K562 (cell line): ENCODE data around the gene PDE1A. TPM values are rescaled to one million over a fixed set of nuclear protein-coding genes. Genes with fewer than 3 reads are reported as not detected.

Experiments used
- ATAC-seq: fragments of 200-7000 bp; cut with Tn5 transposase; 3 replicates; pipeline ENCODE4 v1.9.1; 2020; ENCODE audit warnings: moderate library complexity
- BruUV-seq: library from RNA; stranded (reverse); fragments of 400-500 nt; replicated peaks from 2 replicates; lab custom pipeline; 2021; lab: Mats Ljungman, UMichigan
- CTCF ChIA-PET: fragments of 300-600 bp; formaldehyde crosslinking; extraction: SDS; loops from one replicate; lab custom pipeline; 2021; ENCODE audit warnings: low intra/inter-chr PET ratio; lab: Yijun Ruan, JAX
- POLR2A ChIA-PET: fragments of 300-600, 350-650 bp; sonication (Branson Sonifier 250); formaldehyde crosslinking; extraction: SDS; loops from one replicate; lab custom pipeline; 2021; ENCODE audit warnings: antibody characterized with exemption, inconsistent platforms; lab: Yijun Ruan, JAX
- DNase-seq, 4 experiments: peaks; one replicate each; pipeline versions ENCODE4 v3.0.0 to v3.0.0-alpha.2; 2011 to 2018; ENCODE audit warnings: low spot score in 3 of 4, mixed read lengths in 3 of 4; ENCODE audit errors: extremely low read depth in 1 of 4
- FAIRE-seq: peaks from 2 replicates; lab custom pipeline; 2011; peaks lifted over from hg19 to GRCh38; lab: Jason Lieb, UNC
- H2AFZ ChIP-seq: 2 replicates; pipeline ENCODE4 v1.6.0; 2011; ENCODE audit warnings: low read depth, low read length, control low read depth, inconsistent platforms
- H3K27ac ChIP-seq: fragments of 200-600 bp; 3 replicates; pipeline ENCODE4 v1.8.0; 2011; ENCODE audit warnings: low read depth, mild to moderate bottlenecking, control low read depth, inconsistent platforms, low read length, moderate library complexity, mixed read lengths; ENCODE audit errors: extremely low read depth
- H3K27me3 ChIP-seq, 2 experiments: fragments of 300-600 bp in 1 of 2; 2 replicates in 1 of 2; 3 replicates in 1 of 2; pipeline versions ENCODE4 v1.6.0 to v1.8.0; 2011; ENCODE audit warnings: inconsistent platforms in 2 of 2, low read length in 2 of 2, mild to moderate bottlenecking in 1 of 2, mixed read lengths in 1 of 2, moderate library complexity in 1 of 2; ENCODE audit not compliant: control insufficient read depth in 2 of 2, insufficient read depth in 2 of 2
- H3K36me3 ChIP-seq: fragments of 300-600 bp; 3 replicates; pipeline ENCODE4 v1.8.0; 2011; ENCODE audit warnings: mild to moderate bottlenecking, low read length, inconsistent platforms; ENCODE audit not compliant: control insufficient read depth, insufficient read depth
- H3K4me1 ChIP-seq, 2 experiments: fragments of 200-600 bp in 1 of 2; replicated peaks in 1 of 2; 2 replicates in 1 of 2; 3 replicates in 1 of 2; pipeline versions ENCODE4 v1.5.1 to v1.8.0; 2011; ENCODE audit warnings: inconsistent platforms in 2 of 2, low read length in 2 of 2, mild to moderate bottlenecking in 1 of 2, mixed read lengths in 1 of 2, moderate library complexity in 1 of 2; ENCODE audit not compliant: control insufficient read depth in 2 of 2, insufficient read depth in 2 of 2
- H3K4me2 ChIP-seq: 2 replicates; pipeline ENCODE4 v1.6.1; 2011; ENCODE audit warnings: low read length, control low read depth, inconsistent platforms, mixed read lengths; ENCODE audit not compliant: insufficient read depth
- H3K4me3 ChIP-seq: fragments of 200-600 bp; sonication (generic), shearing (Covaris generic); 2 replicates; pipeline ENCODE4 v1.5.1; 2016; ENCODE audit warnings: control low read depth, inconsistent platforms
- H3K79me2 ChIP-seq: fragments of 200-600 bp; 3 replicates; pipeline ENCODE4 v1.8.0; 2011; ENCODE audit warnings: low read length, inconsistent platforms; ENCODE audit not compliant: control insufficient read depth, insufficient read depth
- H3K9ac ChIP-seq, 2 experiments: 2 replicates each; pipeline versions ENCODE4 v1.6.0 to v1.6.1; 2011; ENCODE audit warnings: low read depth in 2 of 2, low read length in 2 of 2, control low read depth in 1 of 2, inconsistent platforms in 1 of 2, mild to moderate bottlenecking in 1 of 2, mixed read lengths in 1 of 2; ENCODE audit not compliant: insufficient read depth in 1 of 2
- H3K9me1 ChIP-seq: one replicate; pipeline ENCODE4 v1.6.0; 2011; ENCODE audit warnings: inconsistent platforms, mild to moderate bottlenecking, low read length, moderate library complexity; ENCODE audit not compliant: control insufficient read depth, insufficient read depth
- H3K9me3 ChIP-seq: replicated peaks from 2 replicates; pipeline ENCODE4 v1.5.1; 2011; ENCODE audit warnings: low read depth, low read length, inconsistent platforms; ENCODE audit not compliant: control insufficient read depth, insufficient read depth
- H4K20me1 ChIP-seq: replicated peaks from 2 replicates; pipeline ENCODE4 v1.6.1; 2011; ENCODE audit warnings: low read length, inconsistent platforms, mixed read lengths; ENCODE audit not compliant: control insufficient read depth, insufficient read depth
- MED1 ChIP-seq: sonication (generic); formaldehyde crosslinking; IDR thresholded peaks from 2 replicates; pipeline ENCODE4 v1.8.1; 2023; ENCODE audit warnings: missing genetic modification reagents, borderline replicate concordance
- RBM25 ChIP-seq: fragments of 200-400 bp; formaldehyde crosslinking; IDR thresholded peaks from 2 replicates; pipeline ENCODE4 v1.6.1; 2018; ENCODE audit warnings: low read length, low read depth, moderate library complexity; ENCODE audit not compliant: severe bottlenecking
- SAP30 ChIP-seq: fragments of 200-600 bp; sonication (generic); IDR thresholded peaks from 2 replicates; pipeline ENCODE4 v1.6.1; 2012; ENCODE audit warnings: borderline replicate concordance, low read depth, mild to moderate bottlenecking, moderate library complexity, low read length, control low read depth, inconsistent platforms; ENCODE audit not compliant: insufficient read depth, poor library complexity, severe bottlenecking
- SMAD1 ChIP-seq: fragments of 150-350 bp; IDR thresholded peaks from 2 replicates; pipeline ENCODE4 v1.6.1; 2014; ENCODE audit warnings: low read length, low read depth; ENCODE audit not compliant: partially characterized antibody
- ZC3H11A ChIP-seq: IDR thresholded peaks from 2 replicates; pipeline ENCODE4 v1.6.1; 2012; ENCODE audit warnings: low read depth, low read length, improper control_type of control experiment
- ZNF23 ChIP-seq: fragments of 250-450 bp; sonication (Bioruptor Pico); IDR thresholded peaks from 2 replicates; pipeline ENCODE4 v1.4.0; 2020; ENCODE audit warnings: mild to moderate bottlenecking
- ZNF445 ChIP-seq: fragments of 250-450 bp; sonication (Bioruptor Pico); IDR thresholded peaks from 2 replicates; pipeline ENCODE4 v1.4.0; 2020; ENCODE audit warnings: low read depth, mild to moderate bottlenecking, moderate library complexity
- WGBS: fragments of 100-300 bp; shearing (Covaris generic); methylation state at CpG from one replicate; pipeline ENCODE4 v1.1.6; 2016; ENCODE audit warnings: low coverage, mixed read lengths; ENCODE audit not compliant: insufficient coverage; ENCODE audit errors: missing lambda C conversion rate; 5-methylcytosine and 5-hydroxymethylcytosine counted together
- in situ Hi-C: fragments of 300-500 bp; cut with MboI; formaldehyde crosslinking; loops from 4 replicates; pipeline ENCODE4 v1.15.0; 2018; ENCODE audit warnings: inconsistent platforms, mixed read lengths
- intact Hi-C: fragments of 100-400 bp; cut with micrococcal nuclease; formaldehyde crosslinking; loops from 2 replicates; pipeline ENCODE4 v1.14.2; 2022
- polyA plus RNA-seq, 8 experiments: library from polyadenylated mRNA; depleted of rRNA in 4 of 8; stranded (reverse) in 5 of 8; unstranded in 3 of 8; fragments of >200 nt; fragmentation: Nextera tagmentation in 2 of 8; fragmentation: Illumina TruSeq in 1 of 8; extraction: Ambion mirVana in 2 of 8; extraction: Trizol in 1 of 8; gene quantifications; 2 replicates each; pipeline versions ENCODE4 v1.2.1 to v1.2.3, GENCODE V29; 2011 to 2014; ENCODE audit warnings: inconsistent platforms in 1 of 8, missing spikeins in 1 of 8
- total RNA-seq, 7 experiments: library from RNA; depleted of rRNA in 6 of 7; stranded (reverse); fragments of >200 nt in 6 of 7; fragmentation: Illumina TruSeq in 2 of 7; extraction: Trizol in 2 of 7; gene quantifications; 2 replicates each; pipeline versions ENCODE4 v1.2.1 to v1.2.3, GENCODE V29; 2011 to 2021; ENCODE audit warnings: low replicate concordance in 1 of 7
- TF ChIP-seq, protein P1 (sequence below): fragments of 450-650 bp; IDR thresholded peaks from 2 replicates; pipeline ENCODE4 v1.6.1; 2016; ENCODE audit warnings: mild to moderate bottlenecking
- TF ChIP-seq, protein P2 (sequence below), 2 experiments: fragments of 450-650 bp; IDR thresholded peaks; 2 replicates each; pipeline ENCODE4 v1.6.1; 2018; ENCODE audit warnings: mild to moderate bottlenecking in 2 of 2, low read depth in 1 of 2; ENCODE audit not compliant: partially characterized antibody in 2 of 2

PDE1A gene
- total and polyA plus RNA-seq, 9 of the 15 experiments (the other 6 are each of a cell fraction or from before 2014, with no cell fraction given): 0.14 to 0.91 (median 0.32) TPM

DNA sequence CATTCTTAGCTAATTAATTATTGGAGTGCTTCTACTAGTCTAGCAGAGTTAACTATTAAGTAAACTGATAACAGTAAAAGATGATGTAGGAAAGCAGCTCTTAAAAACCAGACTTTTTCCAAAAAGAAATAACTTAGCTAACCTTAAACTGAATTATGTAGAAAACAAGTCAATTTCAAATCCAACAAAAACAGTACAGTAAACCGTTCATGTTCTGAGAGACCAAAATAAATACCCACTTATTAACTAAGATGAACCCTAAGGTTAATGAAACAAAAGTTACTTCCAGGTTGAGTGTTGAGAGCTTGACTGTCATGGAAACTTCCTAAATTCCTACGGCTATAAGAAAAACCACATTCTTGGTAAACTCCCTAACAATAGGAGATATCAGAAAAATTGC, 260.0 kb downstream of the PDE1A start (continued):
- TF ChIP-seq, protein P1, sequence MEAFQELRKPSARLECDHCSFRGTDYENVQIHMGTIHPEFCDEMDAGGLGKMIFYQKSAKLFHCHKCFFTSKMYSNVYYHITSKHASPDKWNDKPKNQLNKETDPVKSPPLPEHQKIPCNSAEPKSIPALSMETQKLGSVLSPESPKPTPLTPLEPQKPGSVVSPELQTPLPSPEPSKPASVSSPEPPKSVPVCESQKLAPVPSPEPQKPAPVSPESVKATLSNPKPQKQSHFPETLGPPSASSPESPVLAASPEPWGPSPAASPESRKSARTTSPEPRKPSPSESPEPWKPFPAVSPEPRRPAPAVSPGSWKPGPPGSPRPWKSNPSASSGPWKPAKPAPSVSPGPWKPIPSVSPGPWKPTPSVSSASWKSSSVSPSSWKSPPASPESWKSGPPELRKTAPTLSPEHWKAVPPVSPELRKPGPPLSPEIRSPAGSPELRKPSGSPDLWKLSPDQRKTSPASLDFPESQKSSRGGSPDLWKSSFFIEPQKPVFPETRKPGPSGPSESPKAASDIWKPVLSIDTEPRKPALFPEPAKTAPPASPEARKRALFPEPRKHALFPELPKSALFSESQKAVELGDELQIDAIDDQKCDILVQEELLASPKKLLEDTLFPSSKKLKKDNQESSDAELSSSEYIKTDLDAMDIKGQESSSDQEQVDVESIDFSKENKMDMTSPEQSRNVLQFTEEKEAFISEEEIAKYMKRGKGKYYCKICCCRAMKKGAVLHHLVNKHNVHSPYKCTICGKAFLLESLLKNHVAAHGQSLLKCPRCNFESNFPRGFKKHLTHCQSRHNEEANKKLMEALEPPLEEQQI: no peak
- TF ChIP-seq ZNF445 (CRISPR knock-in tag) (no peak), MED1 (no peak)

DNA sequence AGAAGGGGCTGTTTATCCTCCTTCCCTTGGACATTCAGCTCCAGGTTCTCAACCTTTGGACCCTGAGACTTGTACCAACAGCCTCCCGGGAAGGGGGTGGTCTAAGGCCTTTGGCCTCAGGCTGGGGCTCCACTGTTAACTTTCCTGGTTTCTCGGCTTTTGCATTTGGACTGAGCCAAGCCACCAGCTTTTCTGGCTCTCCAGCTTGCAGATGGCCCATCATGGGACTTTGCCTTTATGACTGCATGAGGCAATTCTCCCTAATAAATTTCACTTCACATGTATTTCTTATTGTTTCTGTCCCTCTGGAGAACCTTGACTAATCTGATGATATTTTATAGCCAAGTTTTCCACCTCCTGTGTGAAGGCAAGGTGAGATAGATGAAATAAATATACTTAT, 260.4 kb downstream of the PDE1A start:
- DNase-seq: no peak
- Histone ChIP-seq H3K27me3 (no peaks in the 10 kb centered on the region), H3K4me3 (no peak overlapping the region), H4K20me1 (no peaks in the 10 kb centered on the region), H3K27ac (no peak overlapping the region), H3K36me3 (no peaks in the 10 kb centered on the region), H3K9me1 (no peaks in the 10 kb centered on the region), H3K4me2 (no peak overlapping the region), H3K4me1 (no peaks in the 10 kb centered on the region), H2AFZ (no peak overlapping the region), H3K79me2 (no peaks in the 10 kb centered on the region), H3K9me3 (no peaks in the 10 kb centered on the region), H3K9ac (no peak overlapping the region)
- CTCF ChIA-PET: no interaction called here
- intact Hi-C loops: no loop called here
- ATAC-seq: no peak
- in situ Hi-C loops: no loop called here
- BruUV-seq: no TSS peak
- no peak for FAIRE-seq
- WGBS: 0% methylated on average over 2 of the region's 2 CpGs
- POLR2A ChIA-PET: interaction anchor here (0.6 kb wide), 1 partner anchor 29 kb away, joined by 3 read pairs; no protein-coding TSS in a partner anchor
- TF ChIP-seq SMAD1 (no peak), RBM25 (no peak), SAP30 (no peak), ZNF23 (no peak), ZC3H11A (no peak)
- TF ChIP-seq, protein P2, sequence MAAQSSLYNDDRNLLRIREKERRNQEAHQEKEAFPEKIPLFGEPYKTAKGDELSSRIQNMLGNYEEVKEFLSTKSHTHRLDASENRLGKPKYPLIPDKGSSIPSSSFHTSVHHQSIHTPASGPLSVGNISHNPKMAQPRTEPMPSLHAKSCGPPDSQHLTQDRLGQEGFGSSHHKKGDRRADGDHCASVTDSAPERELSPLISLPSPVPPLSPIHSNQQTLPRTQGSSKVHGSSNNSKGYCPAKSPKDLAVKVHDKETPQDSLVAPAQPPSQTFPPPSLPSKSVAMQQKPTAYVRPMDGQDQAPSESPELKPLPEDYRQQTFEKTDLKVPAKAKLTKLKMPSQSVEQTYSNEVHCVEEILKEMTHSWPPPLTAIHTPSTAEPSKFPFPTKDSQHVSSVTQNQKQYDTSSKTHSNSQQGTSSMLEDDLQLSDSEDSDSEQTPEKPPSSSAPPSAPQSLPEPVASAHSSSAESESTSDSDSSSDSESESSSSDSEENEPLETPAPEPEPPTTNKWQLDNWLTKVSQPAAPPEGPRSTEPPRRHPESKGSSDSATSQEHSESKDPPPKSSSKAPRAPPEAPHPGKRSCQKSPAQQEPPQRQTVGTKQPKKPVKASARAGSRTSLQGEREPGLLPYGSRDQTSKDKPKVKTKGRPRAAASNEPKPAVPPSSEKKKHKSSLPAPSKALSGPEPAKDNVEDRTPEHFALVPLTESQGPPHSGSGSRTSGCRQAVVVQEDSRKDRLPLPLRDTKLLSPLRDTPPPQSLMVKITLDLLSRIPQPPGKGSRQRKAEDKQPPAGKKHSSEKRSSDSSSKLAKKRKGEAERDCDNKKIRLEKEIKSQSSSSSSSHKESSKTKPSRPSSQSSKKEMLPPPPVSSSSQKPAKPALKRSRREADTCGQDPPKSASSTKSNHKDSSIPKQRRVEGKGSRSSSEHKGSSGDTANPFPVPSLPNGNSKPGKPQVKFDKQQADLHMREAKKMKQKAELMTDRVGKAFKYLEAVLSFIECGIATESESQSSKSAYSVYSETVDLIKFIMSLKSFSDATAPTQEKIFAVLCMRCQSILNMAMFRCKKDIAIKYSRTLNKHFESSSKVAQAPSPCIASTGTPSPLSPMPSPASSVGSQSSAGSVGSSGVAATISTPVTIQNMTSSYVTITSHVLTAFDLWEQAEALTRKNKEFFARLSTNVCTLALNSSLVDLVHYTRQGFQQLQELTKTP (IDR thresholded peaks at IDR 0.05; ENCODE audit: low read depth in 1 of 2, partially characterized antibody in 2 of 2): no peak
